Esophagus squamous epithelium (tissue), 4 donors: ENCODE results near the gene EIF3B.

Experiments
- POLR2A ChIP-seq, 4 donors: fragments of 450-650 bp; IDR thresholded peaks; one replicate each; pipeline ENCODE4 v1.6.1; 2017; ENCODE audit warnings: antibody characterized with exemption in 4 of 4, mild to moderate bottlenecking in 4 of 4, moderate library complexity in 3 of 4
- TF ChIP-seq, protein P1 (sequence below), 6 experiments: fragments of 450-650 bp in 4 of 6; fragments of 200-600 bp in 2 of 6; sonication (generic) in 2 of 6; IDR thresholded peaks; one replicate each; pipeline ENCODE4 v1.5.1; 2016 to 2019; ENCODE audit warnings: antibody characterized with exemption in 6 of 6, mild to moderate bottlenecking in 4 of 6, moderate library complexity in 4 of 6

- TF ChIP-seq, protein P1, sequence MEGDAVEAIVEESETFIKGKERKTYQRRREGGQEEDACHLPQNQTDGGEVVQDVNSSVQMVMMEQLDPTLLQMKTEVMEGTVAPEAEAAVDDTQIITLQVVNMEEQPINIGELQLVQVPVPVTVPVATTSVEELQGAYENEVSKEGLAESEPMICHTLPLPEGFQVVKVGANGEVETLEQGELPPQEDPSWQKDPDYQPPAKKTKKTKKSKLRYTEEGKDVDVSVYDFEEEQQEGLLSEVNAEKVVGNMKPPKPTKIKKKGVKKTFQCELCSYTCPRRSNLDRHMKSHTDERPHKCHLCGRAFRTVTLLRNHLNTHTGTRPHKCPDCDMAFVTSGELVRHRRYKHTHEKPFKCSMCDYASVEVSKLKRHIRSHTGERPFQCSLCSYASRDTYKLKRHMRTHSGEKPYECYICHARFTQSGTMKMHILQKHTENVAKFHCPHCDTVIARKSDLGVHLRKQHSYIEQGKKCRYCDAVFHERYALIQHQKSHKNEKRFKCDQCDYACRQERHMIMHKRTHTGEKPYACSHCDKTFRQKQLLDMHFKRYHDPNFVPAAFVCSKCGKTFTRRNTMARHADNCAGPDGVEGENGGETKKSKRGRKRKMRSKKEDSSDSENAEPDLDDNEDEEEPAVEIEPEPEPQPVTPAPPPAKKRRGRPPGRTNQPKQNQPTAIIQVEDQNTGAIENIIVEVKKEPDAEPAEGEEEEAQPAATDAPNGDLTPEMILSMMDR (IDR thresholded peaks at IDR 0.05): no peak
- TF ChIP-seq POLR2A (IDR thresholded peaks at IDR 0.05): no peak
Measured at GRCh38 chr7:2379821-2380450, 25.3 kb downstream of the EIF3B start.
